NCI-H187 (cell line): ENCODE measurements around the gene SNAPC1.
"Not testable (repeated sequence)": the region's sequence is repeated elsewhere in the genome, so short reads cannot be mapped to it uniquely, and the experiment has no call there.

ENCODE experiments used
- DNase-seq, 2 experiments: peaks; one replicate each; lab custom pipeline; 2025; lab: John Stamatoyannopoulos, UW

Gene SNAPC1

DNA sequence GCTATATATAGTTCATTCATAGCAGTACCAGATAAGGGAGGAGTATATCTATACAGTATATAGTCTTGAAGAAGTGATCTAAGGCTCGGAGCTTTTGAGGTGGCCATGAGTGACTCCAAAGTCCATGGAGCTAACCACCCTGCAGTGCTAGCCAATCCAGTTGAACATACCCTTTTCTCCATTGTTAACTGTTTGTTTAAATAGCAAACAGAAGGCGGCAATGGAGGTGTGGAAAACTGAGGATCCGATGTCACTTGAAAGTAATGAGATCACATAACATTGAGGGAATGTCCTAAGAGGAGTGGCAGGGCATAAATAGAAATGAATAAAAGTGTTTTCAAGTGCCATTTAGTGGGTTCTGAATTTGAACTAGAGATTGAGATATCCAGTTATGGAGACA, 12.4 kb upstream of the SNAPC1 start:
- DNase-seq = peak; percentile 56 to 72

DNA sequence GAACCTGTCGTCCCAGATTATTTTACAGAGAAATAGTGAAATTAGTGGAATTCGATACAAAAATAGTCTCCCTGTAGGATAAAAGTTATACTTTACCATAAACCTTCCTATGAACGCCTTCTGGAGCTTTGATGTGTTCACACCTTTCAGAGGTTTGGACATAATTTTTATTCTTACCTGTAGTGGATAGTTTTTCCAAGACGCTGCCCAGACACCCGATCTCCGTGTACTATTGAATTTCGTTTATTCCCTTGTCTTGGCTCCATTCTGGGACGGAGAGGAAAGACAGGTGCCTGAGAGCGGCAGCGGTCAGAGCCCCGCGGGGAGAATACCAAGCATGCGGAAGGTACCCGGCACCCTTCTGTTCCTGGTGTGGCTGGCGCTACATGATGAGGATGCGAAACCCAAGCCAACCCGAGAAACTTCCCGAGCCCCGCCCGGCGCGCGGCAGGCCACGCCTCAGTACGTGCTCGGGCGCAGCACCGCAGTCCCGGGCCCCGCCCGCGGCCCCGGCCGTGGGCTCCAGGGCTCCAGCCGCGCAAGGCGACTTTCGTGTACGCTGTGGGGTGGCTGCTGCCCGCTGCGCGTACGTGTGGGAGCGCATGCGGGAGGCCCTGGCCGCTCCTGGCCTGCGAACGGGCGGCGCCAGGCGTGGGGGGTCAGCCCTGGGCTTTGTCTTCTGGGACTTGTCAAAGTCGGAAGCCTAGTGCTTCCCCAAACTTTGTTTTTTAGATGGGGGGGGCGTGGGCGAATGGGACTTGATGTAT, 11.3 kb upstream of the SNAPC1 start:
- DNase-seq = peak in 1 of 2 experiments; percentile 4

DNA sequence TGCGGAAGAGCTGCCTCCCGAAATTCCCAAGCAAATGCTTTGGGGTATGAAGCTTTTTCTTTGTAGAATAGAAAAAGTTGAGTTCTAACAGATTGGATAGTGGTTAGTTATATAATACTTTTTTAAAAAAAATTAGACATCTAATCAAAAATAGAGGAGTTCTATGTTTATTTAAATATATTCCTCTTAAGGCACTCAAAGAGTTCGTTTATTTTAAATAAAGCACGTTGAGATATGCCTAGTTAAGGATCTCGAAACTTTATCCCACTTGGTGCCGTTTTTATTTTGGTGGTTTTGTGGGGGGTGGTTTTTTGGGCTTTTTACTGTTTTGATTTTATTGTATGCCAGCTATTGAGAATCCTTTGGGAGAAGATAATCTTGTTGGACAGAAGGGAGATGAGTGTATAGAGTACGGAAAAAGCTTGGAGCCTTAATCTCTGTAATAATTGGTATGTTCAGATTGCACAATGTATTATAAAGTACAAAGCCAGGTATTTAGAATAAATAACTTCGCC, 10.7 kb upstream of the SNAPC1 start:
- DNase-seq = no peak

DNA sequence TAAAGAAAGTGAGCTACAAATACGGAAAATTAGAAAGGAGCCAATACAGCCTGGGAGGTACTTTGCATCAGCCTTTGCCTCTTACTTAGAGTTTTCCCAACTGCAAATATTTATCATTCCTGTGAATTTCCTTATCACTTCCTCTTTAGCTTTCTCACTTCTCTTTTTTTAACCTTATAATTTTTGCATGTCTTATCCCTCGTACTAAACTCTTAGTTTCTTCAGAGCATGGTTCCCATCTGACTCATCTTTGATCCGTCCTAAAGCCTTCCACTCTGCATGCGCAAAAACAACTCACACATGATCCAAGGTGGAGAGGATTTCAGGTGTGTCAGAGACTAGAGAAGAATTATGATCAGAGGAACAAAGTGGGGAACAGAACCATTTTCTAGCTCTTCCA, 9.6 kb upstream of the SNAPC1 start:
- no peak for DNase-seq

DNA sequence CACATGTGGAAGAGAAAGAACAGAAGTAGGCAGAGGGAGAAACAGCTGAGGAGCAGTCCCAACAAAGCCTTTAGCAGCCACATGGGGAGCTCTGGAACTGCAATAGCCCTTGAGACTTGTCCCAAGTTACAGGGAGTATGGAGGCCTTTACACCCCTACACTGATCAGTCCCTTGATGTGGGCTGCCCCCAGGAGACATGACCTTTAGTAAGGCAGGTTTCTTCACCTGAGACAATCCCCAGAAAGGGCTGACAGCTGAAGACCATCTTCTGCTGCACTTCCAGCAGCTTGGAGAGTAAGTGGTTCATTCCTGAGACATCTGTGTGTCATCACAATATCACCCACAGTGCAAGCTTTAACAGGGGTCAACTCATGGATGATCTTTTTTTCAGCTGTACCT, 8.6 kb upstream of the SNAPC1 start:
- DNase-seq = no peak

DNA sequence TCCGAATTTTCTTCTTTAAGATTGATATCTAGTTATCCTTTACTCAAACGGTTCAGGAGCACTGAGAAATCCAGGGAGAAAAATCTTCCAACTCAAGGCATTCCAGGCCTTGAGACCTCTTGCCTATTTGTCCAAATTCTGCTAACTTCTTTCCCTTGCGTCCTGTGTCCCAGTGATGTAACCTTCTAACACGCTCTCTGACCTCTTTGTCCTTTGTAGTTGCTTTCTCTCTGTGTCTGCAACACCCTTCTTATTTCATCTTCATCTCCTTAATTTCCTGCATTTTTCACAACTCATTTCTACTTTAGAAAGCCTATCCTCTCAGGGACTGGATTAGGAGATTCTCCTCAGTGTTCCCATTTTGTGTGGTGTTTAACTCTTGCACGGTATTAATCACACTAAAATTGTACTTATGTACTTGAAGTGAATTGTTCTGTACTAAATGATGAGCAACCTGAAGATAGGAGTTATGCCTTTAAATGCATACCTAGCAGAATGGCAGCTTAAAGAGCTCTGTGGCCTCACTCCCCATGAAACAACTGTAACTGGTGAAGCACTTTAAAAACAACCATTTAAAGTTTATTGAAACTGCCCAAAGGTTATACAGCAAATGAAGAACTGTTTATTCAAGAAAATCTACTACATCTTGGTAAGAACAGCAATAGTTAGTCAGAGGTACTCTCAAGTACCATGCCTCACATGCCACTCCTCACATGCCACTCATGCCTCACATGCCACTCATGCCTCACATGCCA, 7.4 kb upstream of the SNAPC1 start:
- no peak for DNase-seq

DNA sequence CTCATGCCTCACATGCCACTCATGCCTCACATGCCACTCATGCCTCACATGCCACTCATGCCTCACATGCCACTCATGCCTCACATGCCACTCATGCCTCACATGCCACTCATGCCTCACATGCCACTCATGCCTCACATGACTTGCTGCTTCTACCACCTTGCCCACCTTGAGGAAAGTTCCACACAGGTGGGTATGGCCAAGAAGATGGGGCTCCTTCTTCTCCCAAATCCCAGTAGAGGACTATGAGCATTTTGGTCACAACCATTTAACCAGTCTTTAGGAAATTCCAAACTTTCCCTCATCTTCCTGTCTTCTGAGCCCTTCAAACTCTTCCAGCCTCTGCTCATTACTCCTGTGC, 6.9 kb upstream of the SNAPC1 start:
- DNase-seq = not testable (repeated sequence)

DNA sequence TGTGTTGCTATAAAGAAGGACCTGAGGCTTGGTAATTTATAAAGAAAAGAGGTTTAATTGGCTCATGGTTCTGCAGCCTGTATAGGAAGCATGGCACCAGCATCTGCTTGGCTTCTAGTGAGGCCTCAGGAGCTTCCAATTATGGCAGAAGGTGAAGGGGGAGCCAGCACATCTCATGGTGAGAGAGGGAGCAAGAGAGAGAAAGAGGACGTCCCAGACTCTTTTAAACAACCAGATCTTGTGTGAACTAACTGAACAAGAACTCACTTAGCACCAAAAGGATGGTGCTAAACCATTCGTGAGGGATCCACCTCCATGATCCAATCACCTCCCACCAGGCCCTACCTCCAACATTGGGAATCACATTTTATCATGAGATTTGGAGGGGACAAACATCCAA, 6.1 kb upstream of the SNAPC1 start:
- no peak for DNase-seq

DNA sequence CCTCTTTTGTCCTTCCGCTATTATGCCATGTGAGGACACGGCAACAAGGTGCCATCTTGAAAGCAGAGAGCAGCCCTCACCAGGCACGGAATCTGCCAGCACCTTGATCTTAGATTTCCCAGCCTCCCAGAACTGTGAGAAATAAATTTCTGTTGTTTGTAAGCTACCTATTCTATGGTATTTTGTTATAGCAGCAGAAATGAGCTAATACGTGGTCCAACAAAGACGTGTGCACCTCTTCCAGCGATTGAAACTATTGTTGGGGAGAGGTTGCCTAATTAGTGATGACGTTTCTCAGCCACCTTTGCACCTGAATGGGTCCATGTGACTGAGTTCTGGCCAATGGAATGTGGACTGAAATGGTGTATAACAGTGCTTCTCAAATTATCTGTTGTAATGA, 2.3 kb upstream of the SNAPC1 start:
- DNase-seq = no peak

DNA sequence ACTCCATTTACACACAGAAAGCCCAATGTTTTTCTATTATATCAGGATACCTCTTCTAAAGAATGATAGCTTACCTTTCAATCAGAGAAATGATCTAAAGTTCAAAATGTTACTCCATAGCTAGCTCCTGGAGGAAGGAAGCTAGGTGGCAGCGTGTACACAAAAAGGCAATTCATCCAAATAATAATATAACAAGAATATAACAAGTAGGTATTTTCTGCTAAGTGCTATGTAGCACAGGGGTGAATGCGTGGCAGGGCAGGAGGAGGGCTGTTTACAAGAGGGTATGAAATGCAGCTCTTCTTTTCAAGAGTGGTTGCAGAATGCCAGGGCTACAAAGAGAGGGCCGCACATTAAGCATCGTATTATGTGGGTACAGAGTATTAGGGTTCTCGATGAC, 663 bp upstream of the SNAPC1 start:
- DNase-seq = no peak

DNA sequence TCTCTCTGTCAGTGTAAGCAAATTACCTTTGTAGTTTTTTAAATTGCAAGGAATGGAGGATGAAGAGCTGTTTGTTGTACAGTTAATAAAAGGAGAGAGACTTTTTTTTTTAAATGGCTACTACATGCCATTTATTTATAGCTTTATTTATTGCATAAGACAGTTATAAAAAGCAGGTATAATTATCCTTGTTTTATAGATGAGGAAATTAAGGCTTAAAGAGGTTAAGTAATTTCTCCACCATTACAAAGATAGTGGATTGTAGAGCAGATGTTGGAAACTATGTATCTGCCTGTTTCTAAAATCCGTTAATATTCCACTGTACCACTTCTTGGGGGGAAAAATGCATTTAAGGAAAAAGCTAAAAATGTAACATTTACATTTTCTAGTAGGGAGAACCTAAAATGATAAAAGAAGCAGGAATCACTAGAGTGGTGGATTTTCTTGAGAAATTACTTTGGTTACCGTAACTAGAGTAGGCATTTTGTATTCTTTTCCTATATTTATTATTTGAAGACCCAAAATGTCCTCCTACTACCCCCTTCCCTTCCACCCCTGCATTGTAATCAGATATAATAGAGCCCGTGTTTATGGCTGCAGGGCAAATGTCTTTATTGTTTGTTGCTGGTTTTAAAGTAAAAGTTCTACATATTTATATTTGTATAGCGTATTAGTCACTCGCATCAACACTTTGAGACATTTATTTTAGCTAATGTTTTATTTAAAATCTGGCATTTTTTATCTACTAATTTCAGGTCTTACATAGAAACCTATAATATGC, 2.3 kb downstream of the SNAPC1 start:
- no peak for DNase-seq

DNA sequence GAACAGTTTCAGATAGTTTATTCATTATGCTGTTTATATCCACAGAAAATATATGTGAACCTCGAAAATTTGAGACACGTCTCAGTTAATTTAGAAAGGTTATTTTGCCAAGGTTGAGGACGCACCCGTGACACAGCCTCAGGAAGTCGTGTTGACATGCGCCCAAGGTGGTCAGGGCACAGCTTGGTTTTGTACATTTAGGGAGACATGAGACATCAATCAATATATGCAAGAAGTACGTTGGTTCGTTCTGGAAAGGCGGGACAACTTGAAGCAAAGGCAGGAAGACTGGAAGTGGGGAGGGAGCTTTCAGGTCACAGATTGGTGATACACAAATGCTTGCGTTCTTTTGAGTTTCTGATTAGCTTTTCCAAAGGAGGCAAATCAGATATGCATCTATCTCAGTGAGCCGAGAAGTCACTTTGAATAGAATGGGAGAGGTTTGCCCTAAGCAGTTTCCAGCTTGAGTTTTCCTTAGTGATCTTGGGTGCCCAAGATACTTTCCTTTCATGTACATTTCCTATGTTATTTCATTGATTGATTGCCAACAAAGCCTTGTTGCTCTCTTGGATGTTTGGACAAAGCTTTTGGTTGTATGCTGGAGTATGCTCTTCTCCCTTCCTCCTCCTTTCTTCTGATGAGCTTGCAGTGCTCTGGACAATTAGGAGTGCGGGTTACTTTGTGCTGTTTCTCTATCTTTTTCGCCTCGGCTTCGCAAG, 3.2 kb downstream of the SNAPC1 start:
- no peak for DNase-seq

DNA sequence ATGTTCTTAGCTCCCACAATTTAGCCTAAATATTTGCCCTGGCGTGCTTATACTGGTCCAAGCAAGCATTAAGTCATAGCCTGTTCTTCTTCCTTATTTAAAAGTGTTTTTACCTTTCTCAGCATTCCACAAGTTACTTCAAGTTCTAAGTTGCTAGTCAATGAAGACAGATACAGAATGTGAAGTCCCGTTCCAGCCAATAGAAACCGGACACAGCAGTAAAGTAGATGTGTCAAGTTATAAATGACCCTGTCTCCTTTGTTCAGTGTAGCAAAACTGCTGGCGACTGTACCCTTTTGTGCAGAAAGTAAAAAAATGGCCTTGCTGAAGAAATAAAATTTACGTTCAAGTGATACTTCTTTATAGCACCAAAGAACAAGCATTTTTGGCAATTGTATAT, 3.9 kb downstream of the SNAPC1 start:
- DNase-seq = no peak

DNA sequence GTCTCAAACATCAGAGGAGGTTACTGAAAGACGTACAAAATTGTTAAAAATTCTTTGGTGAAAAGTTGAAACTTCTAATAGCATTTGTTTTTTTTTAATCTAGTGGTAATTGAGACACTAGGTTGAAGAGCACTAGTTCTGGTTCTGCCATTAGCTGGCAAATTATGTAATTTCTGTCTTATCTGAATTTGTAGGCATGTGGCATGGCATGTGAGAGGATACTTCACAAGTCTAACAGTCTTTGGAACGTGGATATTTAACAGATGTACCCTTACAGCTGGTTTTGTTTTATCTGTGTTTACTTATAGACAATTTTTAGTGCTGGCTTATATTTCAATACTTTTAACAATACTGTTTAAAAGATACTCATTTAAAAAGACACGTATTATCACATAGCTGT, 6.0 kb downstream of the SNAPC1 start:
- DNase-seq = no peak

DNA sequence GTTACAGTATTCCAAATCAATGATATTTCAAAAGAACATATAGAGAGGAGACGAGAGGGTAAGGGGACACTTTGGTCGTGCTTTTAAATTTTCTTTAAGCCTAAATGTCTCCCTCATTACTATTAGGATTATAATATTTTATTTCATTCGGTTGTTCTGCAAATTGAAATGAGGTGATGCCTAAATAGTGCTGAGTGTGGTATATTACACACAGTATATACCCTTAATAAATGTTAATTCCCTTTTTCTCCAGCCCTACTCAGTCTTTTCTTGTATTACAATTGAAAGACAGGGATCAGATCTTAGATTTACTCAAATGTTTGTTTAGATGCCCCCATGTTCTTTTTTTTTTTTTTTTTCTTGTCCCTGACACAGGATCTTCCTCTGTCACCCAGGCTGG, 7.7 kb downstream of the SNAPC1 start:
- DNase-seq = no peak

DNA sequence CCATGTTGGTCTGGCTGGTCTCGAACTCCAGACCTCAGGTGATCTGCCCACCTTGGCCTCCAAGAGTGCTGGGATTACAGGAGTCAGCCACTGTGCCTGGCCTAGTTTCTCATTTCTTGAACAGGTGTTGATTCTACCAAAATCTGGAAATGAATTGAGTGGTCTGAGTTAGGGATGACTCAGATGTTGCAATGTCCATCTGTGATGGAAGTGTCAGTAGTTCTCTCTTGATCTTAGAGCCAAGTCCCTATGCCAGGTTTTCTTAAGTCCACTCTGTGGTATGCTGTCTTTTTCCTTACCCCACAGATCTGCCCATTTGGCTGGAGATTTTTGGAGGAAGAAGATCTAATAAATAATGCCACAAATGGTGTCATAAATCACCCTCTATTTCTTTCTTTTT, 12.6 kb downstream of the SNAPC1 start:
- no peak for DNase-seq

DNA sequence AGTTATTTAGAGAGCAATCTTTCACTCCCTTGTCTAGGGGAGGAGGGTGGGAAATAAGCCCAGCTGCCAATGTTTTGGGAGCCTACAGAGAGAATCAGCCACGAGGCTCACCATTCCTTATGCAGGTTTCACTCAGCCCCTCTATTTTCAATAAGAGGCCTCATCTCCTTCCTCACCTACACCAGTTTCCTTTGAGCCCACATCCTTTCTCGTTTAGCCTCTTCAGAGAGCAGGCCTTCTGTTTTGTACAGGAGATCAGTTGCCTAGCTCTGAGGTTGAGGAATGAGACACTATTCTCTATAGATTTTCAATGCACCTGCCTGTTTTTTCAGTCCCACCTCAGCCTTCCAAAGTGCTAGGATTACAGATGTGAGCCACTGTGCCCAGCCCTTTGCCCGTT, 17.9 kb downstream of the SNAPC1 start:
- DNase-seq = no peak

DNA sequence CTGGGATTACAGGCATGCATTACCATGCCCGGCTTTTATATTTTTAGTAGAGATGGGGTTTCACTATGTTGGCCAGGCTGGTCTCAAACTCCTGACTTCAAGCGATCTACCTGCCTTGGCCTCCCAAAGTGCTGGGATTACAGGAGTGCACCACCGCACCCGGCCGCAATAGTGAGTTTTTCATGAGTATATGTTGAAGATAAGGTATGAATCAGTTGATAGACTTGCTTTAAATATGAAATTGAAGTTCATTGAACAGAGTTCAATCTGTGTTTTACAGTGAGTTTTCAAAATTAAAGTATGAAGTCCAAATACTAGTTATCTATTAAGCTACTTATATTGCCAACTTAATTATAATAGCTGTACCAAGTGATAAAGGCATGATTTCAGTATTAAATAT, 35.1 kb downstream of the SNAPC1 start:
- no peak for DNase-seq

DNA sequence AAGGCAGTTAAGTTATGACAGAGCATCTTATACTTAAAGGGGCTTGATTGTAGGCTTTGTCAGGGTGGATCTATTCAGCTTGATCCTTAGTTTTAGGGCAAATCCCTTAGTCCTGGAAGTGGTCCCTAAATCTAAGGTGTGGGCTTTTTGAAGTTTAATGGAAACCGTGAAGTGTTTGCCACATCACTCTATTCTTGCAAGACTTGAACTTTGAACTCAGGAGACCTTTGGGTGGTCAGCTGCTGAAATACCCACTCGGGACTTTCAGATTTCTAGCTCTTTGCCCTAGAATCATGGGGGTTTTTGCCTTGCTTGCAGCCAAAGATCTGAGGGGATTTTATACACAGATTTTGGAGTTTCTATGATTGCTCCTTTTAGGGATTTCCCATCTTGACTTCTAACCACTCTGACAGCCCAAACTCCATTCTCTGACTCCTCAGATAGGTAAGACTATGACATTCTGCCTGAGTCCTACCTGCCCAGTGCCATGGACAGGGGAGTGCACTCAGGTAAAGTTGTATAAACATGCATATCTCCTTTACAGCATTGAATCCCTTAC, 39.9 kb downstream of the SNAPC1 start:
- DNase-seq = no peak

DNA sequence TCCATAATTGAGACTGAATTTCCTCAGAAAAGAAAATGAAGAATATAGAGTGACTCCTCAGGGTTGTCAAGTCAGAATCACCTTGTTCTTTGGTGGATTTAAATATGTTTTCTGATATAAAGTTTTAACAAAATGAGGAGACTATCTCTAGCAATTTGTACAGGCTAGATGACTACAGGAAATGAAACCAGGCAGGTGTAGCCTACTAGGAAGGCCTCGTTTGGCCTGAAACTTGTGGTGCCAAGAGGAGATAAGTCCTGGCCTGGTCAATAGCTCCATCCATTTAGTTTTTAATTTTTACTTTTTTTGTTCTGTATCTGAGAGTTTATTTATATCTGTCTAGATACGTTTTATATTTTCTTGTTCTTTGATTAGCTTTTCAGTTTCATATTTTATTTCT, 41.5 kb downstream of the SNAPC1 start:
- DNase-seq = no peak

DNA sequence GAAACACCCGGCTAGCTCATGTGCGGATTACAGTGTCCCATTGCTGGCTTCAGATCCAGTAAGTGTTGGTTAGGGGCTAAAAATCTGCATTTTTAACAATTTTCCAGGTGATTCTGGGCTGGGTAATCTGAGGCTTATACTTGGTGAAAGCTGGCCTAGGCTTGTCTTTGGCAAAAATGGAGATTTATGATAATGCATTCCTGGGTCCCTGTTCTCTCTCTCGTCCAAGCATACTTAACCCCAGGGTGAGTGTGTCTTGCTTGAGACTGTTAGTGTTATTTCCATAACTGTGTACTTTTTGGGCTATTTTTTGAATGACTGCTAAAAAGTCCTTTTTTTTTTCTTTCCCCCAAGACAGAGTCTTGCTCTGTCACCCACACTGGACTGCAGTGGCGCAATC, 43.2 kb downstream of the SNAPC1 start:
- DNase-seq = no peak

DNA sequence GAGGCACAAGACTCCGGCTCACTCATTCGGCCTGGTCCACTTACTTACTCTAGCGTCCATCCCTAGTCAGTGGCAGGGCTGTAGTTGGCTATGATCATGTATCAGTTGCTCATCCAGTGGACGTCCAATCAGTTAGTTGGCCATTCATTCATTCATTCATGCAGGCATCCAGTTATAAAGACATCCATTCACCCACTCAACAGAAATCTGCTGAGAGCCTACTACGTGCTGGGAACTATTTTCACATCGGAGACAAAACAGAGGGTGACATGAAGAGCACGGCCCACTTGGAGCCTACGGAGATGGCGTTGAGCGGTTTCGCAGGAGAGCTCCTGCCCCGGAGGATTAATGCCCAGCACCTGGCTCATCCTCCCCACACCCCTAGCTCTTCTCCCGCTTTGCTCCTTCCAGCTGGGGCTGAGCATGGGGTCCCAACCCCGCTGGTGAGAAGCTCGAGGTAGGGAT, 49.7 kb downstream of the SNAPC1 start:
- no peak for DNase-seq
